Fibroblast of lung (primary cell): ENCODE results near the gene ELP4.

ENCODE experiments used
- EZH2 ChIP-seq: IDR thresholded peaks from 2 replicates; pipeline ENCODE4 v1.5.1; 2012; ENCODE audit warnings: low read length, control low read depth, mild to moderate bottlenecking; ENCODE audit errors: missing control alignments
- TF ChIP-seq, protein P1 (sequence below), 2 donors: IDR thresholded peaks in 1 of 2; conservative IDR thresholded peaks in 1 of 2; 1 replicate in 1 of 2; 2 replicates in 1 of 2; pipeline ENCODE4 v1.5.1; 2011 to 2012; ENCODE audit warnings: low read length in 2 of 2, control low read depth in 1 of 2, inconsistent platforms in 1 of 2, low read depth in 1 of 2, mild to moderate bottlenecking in 1 of 2

DNA sequence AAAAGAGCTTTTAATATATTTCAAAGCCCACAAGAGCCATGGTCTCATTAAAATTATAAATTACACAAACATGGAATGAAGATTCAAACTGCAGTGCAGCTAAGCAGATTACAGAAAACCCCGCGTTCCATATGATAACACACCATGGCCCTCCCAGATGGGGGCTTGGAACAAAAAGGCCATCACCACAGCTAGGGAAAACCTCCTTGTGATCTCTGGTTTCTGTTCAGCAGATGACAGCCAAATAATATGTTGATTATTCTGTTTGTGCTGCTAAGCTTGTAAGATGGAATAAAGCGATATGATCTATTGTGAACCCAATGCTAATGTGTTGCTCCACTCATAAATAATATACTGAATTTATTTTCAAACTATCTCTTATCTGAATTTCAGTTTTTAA is 28.6 kb upstream of the ELP4 start:
- TF ChIP-seq, protein P1, sequence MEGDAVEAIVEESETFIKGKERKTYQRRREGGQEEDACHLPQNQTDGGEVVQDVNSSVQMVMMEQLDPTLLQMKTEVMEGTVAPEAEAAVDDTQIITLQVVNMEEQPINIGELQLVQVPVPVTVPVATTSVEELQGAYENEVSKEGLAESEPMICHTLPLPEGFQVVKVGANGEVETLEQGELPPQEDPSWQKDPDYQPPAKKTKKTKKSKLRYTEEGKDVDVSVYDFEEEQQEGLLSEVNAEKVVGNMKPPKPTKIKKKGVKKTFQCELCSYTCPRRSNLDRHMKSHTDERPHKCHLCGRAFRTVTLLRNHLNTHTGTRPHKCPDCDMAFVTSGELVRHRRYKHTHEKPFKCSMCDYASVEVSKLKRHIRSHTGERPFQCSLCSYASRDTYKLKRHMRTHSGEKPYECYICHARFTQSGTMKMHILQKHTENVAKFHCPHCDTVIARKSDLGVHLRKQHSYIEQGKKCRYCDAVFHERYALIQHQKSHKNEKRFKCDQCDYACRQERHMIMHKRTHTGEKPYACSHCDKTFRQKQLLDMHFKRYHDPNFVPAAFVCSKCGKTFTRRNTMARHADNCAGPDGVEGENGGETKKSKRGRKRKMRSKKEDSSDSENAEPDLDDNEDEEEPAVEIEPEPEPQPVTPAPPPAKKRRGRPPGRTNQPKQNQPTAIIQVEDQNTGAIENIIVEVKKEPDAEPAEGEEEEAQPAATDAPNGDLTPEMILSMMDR (conservative IDR thresholded peaks at IDR 0.05 in 1 of 2, IDR thresholded peaks at IDR 0.05 in 1 of 2; ENCODE audit: low read depth in 1 of 2, low read length in 2 of 2): no peak
- TF ChIP-seq EZH2: no peak
